HepG2 (cell line): ENCODE results near the gene MYO9A. TPM values are rescaled to one million over a fixed set of nuclear protein-coding genes. Genes with fewer than 3 reads are reported as not detected.

ENCODE experiments used
- CENPT ChIP-seq: sonication (generic); formaldehyde crosslinking; IDR thresholded peaks from 2 replicates; pipeline ENCODE4 v1.8.0; 2022; ENCODE audit warnings: low read depth, mild to moderate bottlenecking, moderate library complexity, missing genetic modification reagents
- ESRRA ChIP-seq: sonication (generic); formaldehyde crosslinking; IDR thresholded peaks from 2 replicates; pipeline ENCODE4 v1.5.1; 2020; ENCODE audit warnings: mild to moderate bottlenecking, low read depth, missing genetic modification reagents
- HCFC1 ChIP-seq: fragments of 150-350 bp; IDR thresholded peaks from 2 replicates; pipeline ENCODE4 v1.6.1; 2014; ENCODE audit warnings: low read depth, low read length
- NFYB ChIP-seq: sonication (generic); formaldehyde crosslinking; IDR thresholded peaks from 2 replicates; pipeline ENCODE4 v1.4.0; 2020; ENCODE audit warnings: missing genetic modification reagents
- STAT6 ChIP-seq: sonication (generic); formaldehyde crosslinking; IDR thresholded peaks from 2 replicates; pipeline ENCODE4 v1.4.0; 2020; ENCODE audit warnings: missing genetic modification reagents, mild to moderate bottlenecking, borderline replicate concordance
- TEAD2 ChIP-seq: sonication (generic); formaldehyde crosslinking; IDR thresholded peaks from 2 replicates; pipeline ENCODE4 v1.9.0; 2021; ENCODE audit warnings: missing genetic modification reagents
- TMF1 ChIP-seq: sonication (generic); formaldehyde crosslinking; IDR thresholded peaks from 2 replicates; pipeline ENCODE4 v1.8.1; 2022; ENCODE audit warnings: low read depth, missing genetic modification reagents
- ZBTB21 ChIP-seq: sonication (generic); formaldehyde crosslinking; IDR thresholded peaks from 2 replicates; pipeline ENCODE4 v1.4.0; 2020; ENCODE audit warnings: missing genetic modification reagents
- ZFP37 ChIP-seq: sonication (generic); formaldehyde crosslinking; IDR thresholded peaks from 2 replicates; pipeline ENCODE4 v1.4.0; 2020; ENCODE audit warnings: missing genetic modification reagents, borderline replicate concordance
- ZSCAN29 ChIP-seq: sonication (generic); formaldehyde crosslinking; conservative IDR thresholded peaks from 2 replicates; pipeline ENCODE4 v1.4.0; 2020; ENCODE audit warnings: mild to moderate bottlenecking, missing genetic modification reagents
- polyA plus RNA-seq, 8 experiments: library from polyadenylated mRNA; depleted of rRNA in 3 of 8; stranded (reverse) in 7 of 8; unstranded in 1 of 8; fragments of >200 nt; fragmentation: Illumina TruSeq in 4 of 8; extraction: Trizol in 4 of 8; gene quantifications; 2 replicates each; pipeline versions ENCODE4 v1.2.1 to v1.2.3, GENCODE V29; 2011 to 2016; ENCODE audit warnings: low read depth in 4 of 8, missing spikeins in 1 of 8, mixed read lengths in 1 of 8; ENCODE audit not compliant: insufficient read depth in 1 of 8
- total RNA-seq, 5 experiments: library from RNA; depleted of rRNA; stranded (reverse); fragments of >200 nt; fragmentation: Illumina TruSeq; extraction: Trizol; gene quantifications; 2 replicates each; pipeline ENCODE4 v1.2.3, GENCODE V29; 2016; ENCODE audit warnings: low read depth in 1 of 5

Gene MYO9A
- total and polyA plus RNA-seq, 2 of the 13 experiments (the other 11 are each of a cell fraction or from before 2014, with no cell fraction given), result 4.8 to 15.3 TPM

GRCh38 chr15:71811752-71812735 lies 305.9 kb downstream of the MYO9A start (continued):
- TF ChIP-seq CENPT, result no peak
- TF ChIP-seq STAT6, result no peak
- TF ChIP-seq HCFC1, result no peak
- no peak for TF ChIP-seq TEAD2 (CRISPR knock-in tag)
- no peak for TF ChIP-seq NFYB
- no peak for TF ChIP-seq TMF1 (CRISPR knock-in tag)
- no peak for TF ChIP-seq ESRRA (CRISPR knock-in tag)
- no peak for TF ChIP-seq ZBTB21
- TF ChIP-seq ZSCAN29 (CRISPR knock-in tag), result no peak
- no peak for TF ChIP-seq ZFP37 (CRISPR knock-in tag)
- TF ChIP-seq, all 625 proteins: peak for 0
